DMS 273 (cell line): ENCODE results near the gene KDSR.
A peak's percentile ranks its signal among the peaks of the same experiment; 100 is the strongest.

Experiments used
- DNase-seq: peaks from one replicate; lab custom pipeline; 2025; ENCODE audit not compliant: unreplicated experiment; lab: John Stamatoyannopoulos, UW

KDSR gene

DNA sequence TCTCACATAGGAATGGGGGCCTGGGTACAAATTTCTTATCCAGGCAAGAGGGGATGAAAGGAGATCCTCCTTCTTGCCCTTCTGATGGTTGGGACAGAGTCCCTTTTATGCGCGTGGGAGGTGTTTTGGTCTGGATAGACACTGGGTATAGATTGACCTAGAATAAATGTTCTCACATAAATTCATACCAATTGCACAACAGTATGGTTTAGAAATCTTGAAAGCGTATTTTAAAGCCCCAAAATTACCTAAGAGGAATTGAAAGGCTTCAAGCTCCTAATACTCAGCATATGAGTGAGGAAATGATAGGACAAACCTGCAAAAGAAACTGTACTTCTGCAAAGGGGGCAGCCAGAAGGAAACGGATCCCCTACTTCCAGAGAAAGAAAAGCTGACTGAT lies 44.8 kb downstream of the KDSR start:
- DNase-seq = no peak

GRCh38 chr18:63321291-63321690 lies 45.7 kb downstream of the KDSR start:
- DNase-seq = no peak

- peak; percentile 39 for DNase-seq
These were observed 46.1 kb downstream of the KDSR start for GRCh38 chr18:63320975-63321265.

- DNase-seq = peak; percentile 92
These were observed 46.7 kb downstream of the KDSR start for GRCh38 chr18:63320123-63320974.

DNA sequence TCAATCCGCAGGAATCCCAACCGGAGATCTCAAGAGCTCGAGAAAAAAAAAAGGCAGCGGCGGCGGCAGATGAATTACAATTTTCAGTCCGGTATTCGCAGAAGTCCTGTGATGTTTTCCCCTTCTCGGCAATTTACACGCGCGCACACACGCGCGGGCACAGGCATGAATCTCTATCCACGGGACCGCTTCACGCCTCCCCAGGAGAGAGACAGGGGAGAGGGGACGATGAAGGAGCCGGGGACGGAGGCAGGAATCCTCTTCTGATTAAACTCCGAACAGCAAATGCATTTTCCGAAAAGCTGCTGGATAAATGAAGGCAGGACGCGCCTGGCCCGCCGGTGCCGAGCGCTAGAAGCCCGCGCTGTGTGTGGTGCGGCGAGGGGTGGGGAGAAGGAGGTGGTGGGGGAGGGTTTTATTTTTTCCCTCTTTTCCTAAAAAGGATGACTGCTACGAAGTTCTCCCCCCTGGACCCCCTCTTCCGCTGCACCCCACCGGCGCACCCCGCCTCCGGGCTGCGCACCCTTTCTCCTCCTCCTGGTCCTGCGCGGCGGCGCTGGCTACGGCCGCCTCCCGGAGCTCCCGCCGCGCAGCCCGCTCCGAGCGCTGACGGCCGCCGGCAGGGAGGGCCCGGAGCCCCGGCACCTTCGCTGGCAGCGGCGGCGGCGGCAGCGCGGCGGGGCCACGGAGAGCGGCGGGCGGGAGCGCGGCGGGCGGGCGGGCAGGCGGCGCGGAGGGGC lies 47.5 kb downstream of the KDSR start, which contains the start of gene BCL2:
Gene BCL2, minus strand, starts transcription at position 387 of the 740 bp plus-strand sequence.
- DNase-seq = peak; percentile 83

GRCh38 chr18:63318889-63319382 lies 48.1 kb downstream of the KDSR start:
- DNase-seq = peak; percentile 32

GRCh38 chr18:63317982-63318888 lies 48.8 kb downstream of the KDSR start:
- DNase-seq = peak; percentile 81

GRCh38 chr18:63317556-63317946 lies 49.5 kb downstream of the KDSR start:
- no peak for DNase-seq

GRCh38 chr18:63316612-63317555 lies 50.1 kb downstream of the KDSR start:
- no peak for DNase-seq

DNA sequence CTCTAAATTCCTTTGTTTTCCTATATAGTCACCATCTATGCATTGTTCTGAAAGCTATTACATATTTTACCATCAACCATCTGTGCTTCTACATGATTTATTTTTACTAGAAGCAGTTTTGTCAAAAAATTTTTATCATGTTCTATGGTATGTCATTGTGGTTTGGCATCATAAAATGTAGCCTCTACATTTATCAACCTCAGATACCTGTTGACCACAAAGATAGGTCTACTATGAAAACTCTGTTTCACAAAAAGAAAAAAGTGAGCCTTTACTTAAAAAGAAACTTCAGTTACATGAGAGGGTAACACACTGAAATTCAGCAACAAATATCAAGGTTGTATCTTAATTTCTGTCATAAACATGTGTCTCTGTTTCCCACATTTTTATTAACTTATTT lies 51.1 kb downstream of the KDSR start:
- DNase-seq = no peak

DNA sequence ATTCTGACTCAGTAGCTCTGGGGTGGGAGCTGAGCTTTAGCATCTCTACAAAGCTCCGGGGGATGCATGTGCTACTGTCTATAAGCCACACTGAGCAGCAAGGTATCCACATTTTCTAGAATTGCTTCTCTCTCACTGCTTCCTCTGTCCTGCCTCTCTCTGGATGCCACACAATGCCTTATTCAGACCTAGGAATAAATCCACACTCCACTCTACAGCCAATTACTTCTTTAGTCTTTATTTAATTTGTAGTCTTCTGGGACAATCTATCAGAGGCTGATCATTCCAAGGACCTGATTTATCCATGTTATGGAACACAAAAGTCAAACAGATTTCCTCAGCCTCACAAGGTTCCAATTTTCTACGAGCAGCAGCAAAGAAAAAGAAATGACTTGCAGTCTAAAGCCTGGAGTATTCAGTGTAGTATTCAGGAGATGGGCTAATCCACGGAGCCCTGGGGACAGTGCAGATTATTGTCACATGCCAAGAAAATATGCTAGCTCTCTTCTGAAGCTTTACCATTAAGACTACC lies 51.8 kb downstream of the KDSR start:
- no peak for DNase-seq

DNA sequence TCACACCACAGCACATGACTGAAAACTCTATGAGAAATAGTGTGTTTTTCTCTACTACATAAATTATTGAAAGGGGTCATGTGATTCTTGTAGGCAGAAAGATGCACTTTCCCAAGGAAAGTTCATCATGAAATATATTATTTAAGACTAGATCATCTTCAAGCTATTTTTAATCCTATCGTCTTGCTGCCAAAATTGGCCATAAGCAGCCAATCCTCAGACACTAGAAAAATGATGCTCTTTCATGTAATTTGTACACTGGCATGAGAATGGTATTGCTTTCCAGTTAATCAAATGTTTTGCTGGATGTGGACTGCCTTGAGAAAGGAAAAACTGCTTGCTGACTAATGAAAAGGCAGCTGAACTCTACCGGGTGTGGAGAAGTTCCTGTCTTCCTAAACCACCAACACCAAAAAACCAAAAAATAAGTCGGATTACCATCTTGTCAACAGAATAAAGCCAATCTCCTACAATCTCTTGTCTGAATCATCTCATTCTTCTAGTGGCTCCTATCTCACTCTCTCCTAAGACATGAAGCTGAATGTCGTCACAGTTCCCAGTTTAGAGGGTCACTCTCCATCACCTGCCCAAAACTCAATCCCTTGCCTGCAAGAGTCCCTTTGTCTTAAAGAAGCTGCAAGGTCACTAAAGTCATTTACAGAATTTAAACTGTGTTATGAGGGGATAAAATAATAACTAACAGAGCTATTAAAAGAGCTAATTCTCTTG lies 52.8 kb downstream of the KDSR start:
- no peak for DNase-seq

DNA sequence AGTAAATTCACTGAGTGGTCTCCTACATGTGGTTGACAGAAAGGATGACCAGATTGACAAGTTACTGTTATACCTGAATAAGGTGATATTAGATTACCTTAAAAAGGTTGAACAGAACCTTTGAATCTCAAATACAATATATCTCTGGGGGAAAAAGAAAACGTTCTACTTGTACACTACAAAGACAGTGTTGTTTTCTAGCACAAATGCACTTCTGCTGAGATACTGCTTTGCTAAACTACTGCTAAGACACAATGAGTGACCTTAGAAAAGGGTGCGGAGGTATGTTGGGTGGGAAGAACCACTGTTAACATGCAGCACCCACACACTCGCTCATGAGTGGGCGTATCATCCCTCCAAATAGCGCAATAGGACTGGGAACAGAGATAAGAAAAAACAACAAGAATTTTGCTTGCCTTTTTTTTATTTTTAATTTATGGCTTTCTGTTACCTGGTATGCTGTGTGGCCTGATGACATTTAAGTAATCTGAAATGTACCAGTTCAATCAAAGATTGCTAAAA lies 53.5 kb downstream of the KDSR start:
- no peak for DNase-seq

GRCh38 chr18:63312737-63313395 lies 54.1 kb downstream of the KDSR start:
- DNase-seq = peak; percentile 42

- no peak for DNase-seq
These were observed 55.0 kb downstream of the KDSR start for GRCh38 chr18:63312019-63312409.

DNA sequence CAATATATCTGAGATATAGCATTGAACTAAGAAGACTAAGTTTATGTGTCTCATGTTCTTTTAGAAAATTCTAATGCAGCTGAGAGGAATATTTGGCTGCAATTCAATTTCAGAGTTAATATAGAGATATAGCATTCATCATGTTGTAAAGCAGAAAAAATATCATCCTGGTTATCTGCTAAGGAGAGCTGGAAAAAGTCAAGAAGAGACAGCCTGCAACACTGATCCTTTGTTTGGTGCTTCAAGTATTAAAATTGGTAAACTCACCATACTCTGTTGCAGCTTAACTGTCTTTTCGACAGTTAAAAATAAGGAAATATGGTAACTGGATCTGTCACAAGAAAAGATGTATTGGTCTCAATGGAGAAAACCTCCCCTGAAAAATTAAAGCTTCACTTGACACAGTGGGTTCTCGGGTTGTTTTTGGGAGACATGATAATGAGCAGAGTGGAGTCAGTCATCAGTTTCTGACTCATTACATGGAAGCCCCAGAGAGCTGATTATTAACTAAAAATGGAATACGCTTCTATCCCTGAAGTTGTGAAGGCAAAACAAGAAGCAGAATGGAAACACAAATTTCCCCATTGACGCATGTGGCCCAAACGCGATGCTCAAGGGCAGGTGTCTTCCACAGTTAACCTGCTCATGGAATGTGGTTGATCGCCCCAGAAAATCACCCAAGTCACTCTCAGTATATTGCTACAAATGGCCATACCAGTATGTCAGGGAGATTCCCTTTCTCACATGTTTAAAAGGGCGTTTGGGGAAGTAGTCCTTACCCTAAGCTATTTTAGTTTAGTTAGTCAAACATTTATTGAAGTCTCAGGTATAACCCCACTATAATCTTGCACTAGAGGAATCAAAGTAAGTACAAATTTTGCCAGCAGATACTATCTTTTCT lies 55.6 kb downstream of the KDSR start:
- DNase-seq = no peak

- no peak for DNase-seq
These were observed 57.6 kb downstream of the KDSR start for GRCh38 chr18:63309422-63309821.
